ENCODE data around the gene ARHGEF10L.

Gene ARHGEF10L

DNA sequence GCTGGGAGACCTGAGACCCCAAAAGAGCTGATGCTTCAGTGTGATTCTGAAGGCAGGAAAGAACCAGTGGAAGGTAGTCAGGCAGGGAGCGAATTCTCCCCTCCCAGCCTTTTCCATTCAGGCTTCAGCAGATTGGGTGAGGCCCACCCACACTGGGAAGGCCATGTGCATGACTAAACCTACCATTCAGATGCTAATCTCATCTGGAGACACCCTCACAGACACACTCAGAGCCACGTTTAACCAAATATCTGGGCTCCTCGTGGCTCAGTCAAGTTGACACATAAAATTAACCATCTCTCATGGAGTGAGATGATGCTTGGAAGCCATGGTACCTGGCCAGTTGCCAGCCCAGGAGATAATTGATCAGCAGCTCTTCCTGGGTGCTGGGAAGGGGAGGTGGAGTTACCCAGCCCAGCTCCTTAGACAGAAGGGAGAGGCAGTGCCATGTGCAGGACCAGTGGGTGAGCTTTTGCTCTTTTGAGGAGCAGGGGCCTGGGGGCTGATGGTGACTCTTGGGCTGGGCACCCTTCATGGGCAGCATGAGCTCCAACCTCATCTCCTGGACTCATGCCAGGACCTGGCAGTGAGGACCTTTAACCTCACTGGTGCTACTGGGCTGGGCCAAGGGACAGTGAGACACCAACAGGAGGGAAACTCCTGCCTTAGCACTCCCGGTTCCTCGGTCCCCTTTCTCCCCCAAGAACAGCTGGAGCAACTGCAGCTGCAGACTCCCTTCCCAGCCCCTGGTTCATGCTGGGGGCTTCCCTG lies 126.6 kb downstream of the ARHGEF10L start:
- ChIA-PET CTCF (interaction anchor here (0.9 to 1.6 kb wide), 2 partner anchors 172 to 910 kb away, joined by 3 to 6 read pairs; no protein-coding TSS in a partner anchor), POLR2A (no interaction called here)
- Histone ChIP-seq H3K36me3 (ENCODE audit: control insufficient read depth in 2 of 2, insufficient read depth in 1 of 2, low read length in 2 of 2) (peaks cover 0 to 15% of the 10 kb centered on the region in 2 experiments; a peak in 1 of 3 replicates), H3K9me3 (ENCODE audit: control insufficient read depth, insufficient read depth, low read depth, low read length) (no peaks in the 10 kb centered on the region), H3K27ac (ENCODE audit: extremely low read depth, low read depth, low read length) (no peak overlapping the region), H3K4me1 (ENCODE audit: control insufficient read depth, insufficient read depth, low read length) (no peaks in the 10 kb centered on the region), H3K4me3 (ENCODE audit: low read depth, low read length) (no peak overlapping the region)
- TF ChIP-seq ZSCAN4 (tag by site-specific recombination; IDR thresholded peaks at IDR 0.05) (no peak), ZNF211 (tag by site-specific recombination; IDR thresholded peaks at IDR 0.05; ENCODE audit: low read depth) (no peak), ZNF558 (tag by site-specific recombination; IDR thresholded peaks at IDR 0.05) (no peak), ZNF777 (tag by site-specific recombination; IDR thresholded peaks at IDR 0.05; ENCODE audit: borderline replicate concordance) (no peak), ZNF10 (tag by site-specific recombination; IDR thresholded peaks at IDR 0.05) (peak; percentile 89), ZFHX2 (tag by site-specific recombination; conservative IDR thresholded peaks at IDR 0.05) (peak; percentile 21; the same call in 1 of the 2 replicates)

GRCh38 chr1:17667641-17668040 lies 128.1 kb downstream of the ARHGEF10L start:
- Histone ChIP-seq H3K4me3 (ENCODE audit: low read depth, low read length) (no peak overlapping the region), H3K9me3 (ENCODE audit: control insufficient read depth, insufficient read depth, low read depth, low read length) (no peaks in the 10 kb centered on the region), H3K27ac (ENCODE audit: extremely low read depth, low read depth, low read length) (no peak overlapping the region), H3K4me1 (ENCODE audit: control insufficient read depth, insufficient read depth, low read length) (no peaks in the 10 kb centered on the region), H3K36me3 (ENCODE audit: control insufficient read depth in 2 of 2, insufficient read depth in 1 of 2, low read length in 2 of 2) (peaks cover 0 to 15% of the 10 kb centered on the region in 2 experiments; a peak in 1 of 3 replicates)
- CTCF ChIA-PET = interaction anchor here (0.7 kb wide), 1 partner anchor 817 kb away, joined by 3 read pairs; no protein-coding TSS in a partner anchor
- TF ChIP-seq ZNF223 (tag by site-specific recombination; IDR thresholded peaks at IDR 0.05) (no peak), ZSCAN18 (tag by site-specific recombination; IDR thresholded peaks at IDR 0.05) (no peak), ZNF48 (tag by site-specific recombination; IDR thresholded peaks at IDR 0.05) (no peak), PRDM1 (tag by site-specific recombination; IDR thresholded peaks at IDR 0.05) (no peak), KLF10 (tag by site-specific recombination; IDR thresholded peaks at IDR 0.05) (no peak), ZNF621 (tag by site-specific recombination; IDR thresholded peaks at IDR 0.05) (no peak), ZNF510 (tag by site-specific recombination; IDR thresholded peaks at IDR 0.05; ENCODE audit: insufficient replicate concordance) (no peak), ZNF626 (tag by site-specific recombination; IDR thresholded peaks at IDR 0.05) (no peak), ZIC2 (tag by site-specific recombination; IDR thresholded peaks at IDR 0.05) (no peak), ZNF354C (tag by site-specific recombination; IDR thresholded peaks at IDR 0.05; ENCODE audit: borderline replicate concordance, low read depth) (no peak), ZNF660 (tag by site-specific recombination; IDR thresholded peaks at IDR 0.05) (no peak), PATZ1 (tag by site-specific recombination; IDR thresholded peaks at IDR 0.05) (no peak), GLI4 (tag by site-specific recombination; IDR thresholded peaks at IDR 0.05) (no peak), FEZF1 (tag by site-specific recombination; IDR thresholded peaks at IDR 0.05) (no peak), ZNF843 (tag by site-specific recombination; IDR thresholded peaks at IDR 0.05) (no peak), GLIS2 (tag by site-specific recombination; IDR thresholded peaks at IDR 0.05) (no peak)
- POLR2A ChIA-PET = no interaction called here
